ENCODE measurements around the gene SGK1. TPM values are rescaled to one million over a fixed set of nuclear protein-coding genes. Genes with fewer than 3 reads are reported as not detected.

SGK1 gene
- total RNA-seq, 1 experiment from 2014 or later, result 42.6 TPM

DNA sequence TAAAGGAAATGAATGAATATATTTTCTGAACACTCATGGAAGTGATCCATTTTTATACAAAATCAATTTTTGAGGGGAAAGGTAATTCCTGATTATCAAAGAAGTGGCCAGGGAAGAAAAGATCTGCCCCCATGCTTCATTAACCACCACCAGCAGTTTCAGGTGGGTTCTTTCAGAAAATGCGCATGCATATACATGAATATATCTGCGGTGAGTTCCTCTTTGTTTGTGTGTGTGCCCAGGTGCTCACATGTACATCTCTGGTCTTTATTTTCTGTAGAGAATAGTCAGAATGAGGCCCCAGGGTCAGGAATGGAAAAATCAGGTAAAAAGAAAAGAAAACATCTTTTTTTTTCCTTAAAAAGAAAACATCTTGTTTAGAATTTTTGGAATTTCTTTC, 88.4 kb downstream of the SGK1 start:
- Histone ChIP-seq H3K9me3 (no peaks in the 10 kb centered on the region), H3K36me3 (ENCODE audit: control insufficient read depth, insufficient read depth, low read length) (no peaks in the 10 kb centered on the region), H3K4me1 (no peaks in the 10 kb centered on the region), H3K4me3 (ENCODE audit: low read depth, low read length) (no peak overlapping the region), H3K27me3 (replicated peaks; ENCODE audit: control insufficient read depth, insufficient read depth, low read length) (no peaks in the 10 kb centered on the region)
- no peaks in the 10 kb centered on the region for H3K36me3 Mint-ChIP-seq (ENCODE audit: insufficient read depth, unreplicated experiment)
- no peak overlapping the region for H3K27ac Mint-ChIP-seq (ENCODE audit: unreplicated experiment)
- no TSS peak for BruUV-seq (replicated peaks)
- POLR2A ChIA-PET, result no interaction called here
- no peak for DNase-seq
- intact Hi-C loops (cut with micrococcal nuclease; ENCODE audit: unreplicated experiment), result no loop called here
- CTCF ChIA-PET, result no interaction called here
- no peak overlapping the region for H3K4me3 Mint-ChIP-seq (ENCODE audit: unreplicated experiment)
- H3K9me3 Mint-ChIP-seq (ENCODE audit: unreplicated experiment), result no peaks in the 10 kb centered on the region
- TF ChIP-seq, protein P1, sequence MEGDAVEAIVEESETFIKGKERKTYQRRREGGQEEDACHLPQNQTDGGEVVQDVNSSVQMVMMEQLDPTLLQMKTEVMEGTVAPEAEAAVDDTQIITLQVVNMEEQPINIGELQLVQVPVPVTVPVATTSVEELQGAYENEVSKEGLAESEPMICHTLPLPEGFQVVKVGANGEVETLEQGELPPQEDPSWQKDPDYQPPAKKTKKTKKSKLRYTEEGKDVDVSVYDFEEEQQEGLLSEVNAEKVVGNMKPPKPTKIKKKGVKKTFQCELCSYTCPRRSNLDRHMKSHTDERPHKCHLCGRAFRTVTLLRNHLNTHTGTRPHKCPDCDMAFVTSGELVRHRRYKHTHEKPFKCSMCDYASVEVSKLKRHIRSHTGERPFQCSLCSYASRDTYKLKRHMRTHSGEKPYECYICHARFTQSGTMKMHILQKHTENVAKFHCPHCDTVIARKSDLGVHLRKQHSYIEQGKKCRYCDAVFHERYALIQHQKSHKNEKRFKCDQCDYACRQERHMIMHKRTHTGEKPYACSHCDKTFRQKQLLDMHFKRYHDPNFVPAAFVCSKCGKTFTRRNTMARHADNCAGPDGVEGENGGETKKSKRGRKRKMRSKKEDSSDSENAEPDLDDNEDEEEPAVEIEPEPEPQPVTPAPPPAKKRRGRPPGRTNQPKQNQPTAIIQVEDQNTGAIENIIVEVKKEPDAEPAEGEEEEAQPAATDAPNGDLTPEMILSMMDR (IDR thresholded peaks at IDR 0.05; ENCODE audit: insufficient read depth in 1 of 2, low read depth in 1 of 2, low read length in 1 of 2, severe bottlenecking in 1 of 2, unreplicated experiment in 1 of 2), result no peak
- H3K27me3 Mint-ChIP-seq (ENCODE audit: insufficient read depth, unreplicated experiment), result no peaks in the 10 kb centered on the region
- H3K4me1 Mint-ChIP-seq (ENCODE audit: low read depth, unreplicated experiment), result no peaks in the 10 kb centered on the region

DNA sequence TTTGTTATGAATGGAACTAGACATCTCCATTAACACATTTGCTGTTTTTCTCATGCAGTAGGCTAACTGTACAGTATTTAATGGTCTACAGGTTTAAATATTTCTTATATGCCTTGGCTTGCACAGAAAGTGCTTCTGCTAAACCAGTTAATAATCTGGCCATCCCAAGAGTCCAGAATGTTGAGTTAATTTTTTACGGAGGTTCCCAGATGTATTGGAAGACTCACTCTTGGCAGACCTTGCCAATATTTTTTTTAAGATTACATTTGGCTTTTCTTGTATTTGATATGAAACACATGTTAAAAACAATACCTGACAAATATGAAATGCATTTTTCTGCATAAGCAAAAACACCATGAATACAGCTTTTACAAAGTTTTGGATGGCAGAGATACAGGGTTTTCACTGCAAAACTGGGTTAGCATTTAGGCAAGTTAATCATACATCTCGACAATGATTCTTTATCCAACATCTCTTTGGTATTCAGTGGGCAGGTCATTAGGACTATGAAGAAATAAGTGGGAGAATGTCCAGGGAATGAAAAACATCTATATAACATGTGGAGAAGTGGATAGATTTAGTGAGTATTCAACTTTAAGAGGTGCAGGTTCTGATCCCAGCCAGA, 94.0 kb downstream of the SGK1 start:
- ChIA-PET POLR2A (no interaction called here), CTCF (no interaction called here)
- no peak for DNase-seq
- no peaks in the 10 kb centered on the region for H3K4me1 Mint-ChIP-seq (ENCODE audit: low read depth, unreplicated experiment)
- no peaks in the 10 kb centered on the region for H3K36me3 Mint-ChIP-seq (ENCODE audit: insufficient read depth, unreplicated experiment)
- no peaks in the 10 kb centered on the region for H3K36me3 ChIP-seq (ENCODE audit: control insufficient read depth, insufficient read depth, low read length)
- intact Hi-C loops (cut with micrococcal nuclease; ENCODE audit: unreplicated experiment), result no loop called here
- no peak overlapping the region for H3K4me3 ChIP-seq (ENCODE audit: low read depth, low read length)
- H3K4me1 ChIP-seq, result no peaks in the 10 kb centered on the region; the same call in 1 of the 2 replicates
- no peaks in the 10 kb centered on the region for H3K9me3 Mint-ChIP-seq (ENCODE audit: unreplicated experiment)
- H3K4me3 Mint-ChIP-seq (ENCODE audit: unreplicated experiment), result no peak overlapping the region
- no peak overlapping the region for H3K27ac Mint-ChIP-seq (ENCODE audit: unreplicated experiment)
- TF ChIP-seq, protein P1 (IDR thresholded peaks at IDR 0.05; ENCODE audit: insufficient read depth in 1 of 2, low read depth in 1 of 2, low read length in 1 of 2, severe bottlenecking in 1 of 2, unreplicated experiment in 1 of 2), result no peak
- BruUV-seq (replicated peaks), result no TSS peak
- H3K27me3 Mint-ChIP-seq (ENCODE audit: insufficient read depth, unreplicated experiment), result no peaks in the 10 kb centered on the region
- H3K9me3 ChIP-seq, result no peaks in the 10 kb centered on the region
- H3K27me3 ChIP-seq (replicated peaks; ENCODE audit: control insufficient read depth, insufficient read depth, low read length), result no peaks in the 10 kb centered on the region

DNA sequence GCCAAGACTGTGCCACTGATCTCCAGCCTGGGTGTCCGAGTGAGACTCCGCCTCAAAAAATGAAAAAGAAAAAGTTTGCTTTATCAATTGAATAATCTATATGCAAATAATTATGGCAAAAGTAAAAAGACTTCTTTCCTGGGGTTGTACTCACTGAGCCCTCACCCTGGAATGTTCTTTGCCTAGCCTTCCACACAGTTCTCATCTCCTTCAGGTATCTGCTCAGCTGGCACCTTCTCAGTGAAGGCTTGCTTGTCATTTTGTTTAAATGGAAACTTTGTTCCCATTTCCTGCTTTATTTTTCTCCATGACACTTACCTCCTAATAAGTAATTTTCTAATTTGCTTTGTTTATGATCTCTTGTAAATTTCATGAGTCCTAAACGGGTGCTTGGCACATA, 96.7 kb downstream of the SGK1 start:
- intact Hi-C loops (cut with micrococcal nuclease; ENCODE audit: unreplicated experiment), result no loop called here
- BruUV-seq (replicated peaks), result no TSS peak

More for the DNA sequence above, 96.7 kb downstream of the SGK1 start:
- Mint-ChIP-seq H3K4me3 (ENCODE audit: unreplicated experiment) (no peak overlapping the region), H3K27me3 (ENCODE audit: insufficient read depth, unreplicated experiment) (no peaks in the 10 kb centered on the region), H3K27ac (ENCODE audit: unreplicated experiment) (no peak overlapping the region), H3K9me3 (ENCODE audit: unreplicated experiment) (peaks cover 7% of the 10 kb centered on the region), H3K36me3 (ENCODE audit: insufficient read depth, unreplicated experiment) (no peaks in the 10 kb centered on the region), H3K4me1 (ENCODE audit: low read depth, unreplicated experiment) (peaks cover 6% of the 10 kb centered on the region)
- peaks cover 5% of the 10 kb centered on the region for H3K4me1 ChIP-seq
- H3K36me3 ChIP-seq (ENCODE audit: control insufficient read depth, insufficient read depth, low read length), result no peaks in the 10 kb centered on the region
- TF ChIP-seq, protein P1 (IDR thresholded peaks at IDR 0.05; ENCODE audit: insufficient read depth in 1 of 2, low read depth in 1 of 2, low read length in 1 of 2, severe bottlenecking in 1 of 2, unreplicated experiment in 1 of 2), result no peak
- ChIA-PET CTCF (no interaction called here), POLR2A (no interaction called here)
- no peaks in the 10 kb centered on the region for H3K9me3 ChIP-seq
- H3K4me3 ChIP-seq (ENCODE audit: low read depth, low read length), result no peak overlapping the region
- H3K27me3 ChIP-seq (replicated peaks; ENCODE audit: control insufficient read depth, insufficient read depth, low read length), result no peaks in the 10 kb centered on the region
- DNase-seq, result no peak

Measured in Caco-2 (cell line).